SJCRH30 (cell line): ENCODE data around the gene SVEP1. TPM values are rescaled to one million over a fixed set of nuclear protein-coding genes. Genes with fewer than 3 reads are reported as not detected.

Experiments used
- DNase-seq, 2 experiments: peaks; one replicate each; pipeline ENCODE4 v3.0.0-alpha.2; 2015 to 2020
- H3K27ac ChIP-seq: fragments of 250-450 bp; sonication (Bioruptor Pico); 2 replicates; pipeline ENCODE4 v1.5.1; 2020; ENCODE audit warnings: mild to moderate bottlenecking, moderate library complexity
- H3K27me3 ChIP-seq: fragments of 250-450 bp; sonication (Bioruptor Pico); 2 replicates; pipeline ENCODE4 v1.5.1; 2020; ENCODE audit warnings: mild to moderate bottlenecking, moderate library complexity
- H3K36me3 ChIP-seq: fragments of 250-450 bp; sonication (Bioruptor Pico); 2 replicates; pipeline ENCODE4 v1.5.1; 2020; ENCODE audit warnings: mild to moderate bottlenecking, moderate library complexity
- H3K4me1 ChIP-seq: fragments of 250-450 bp; sonication (Bioruptor Pico); 2 replicates; pipeline ENCODE4 v1.5.1; 2020; ENCODE audit warnings: mild to moderate bottlenecking, moderate library complexity
- H3K4me3 ChIP-seq: fragments of 250-450 bp; sonication (Bioruptor Pico); 2 replicates; pipeline ENCODE4 v1.5.1; 2020; ENCODE audit warnings: mild to moderate bottlenecking, moderate library complexity
- H3K9me3 ChIP-seq: fragments of 250-450 bp; sonication (Bioruptor Pico); replicated peaks from 2 replicates; pipeline ENCODE4 v1.5.1; 2020; ENCODE audit warnings: mild to moderate bottlenecking, moderate library complexity
- total RNA-seq: library from RNA; depleted of rRNA; stranded (reverse); fragments of >200 nt; shearing (Covaris generic); gene quantifications from 2 replicates; pipeline ENCODE4 v1.2.3, GENCODE V29; 2014

Gene SVEP1
- total RNA-seq, 1 experiment from 2014 or later: 0.18 TPM

GRCh38 chr9:110464321-110464720 is 115.2 kb downstream of the SVEP1 start:
- H3K27me3 ChIP-seq: no peaks in the 10 kb centered on the region
- H3K4me3 ChIP-seq: no peak overlapping the region
- no peaks in the 10 kb centered on the region for H3K4me1 ChIP-seq

DNA sequence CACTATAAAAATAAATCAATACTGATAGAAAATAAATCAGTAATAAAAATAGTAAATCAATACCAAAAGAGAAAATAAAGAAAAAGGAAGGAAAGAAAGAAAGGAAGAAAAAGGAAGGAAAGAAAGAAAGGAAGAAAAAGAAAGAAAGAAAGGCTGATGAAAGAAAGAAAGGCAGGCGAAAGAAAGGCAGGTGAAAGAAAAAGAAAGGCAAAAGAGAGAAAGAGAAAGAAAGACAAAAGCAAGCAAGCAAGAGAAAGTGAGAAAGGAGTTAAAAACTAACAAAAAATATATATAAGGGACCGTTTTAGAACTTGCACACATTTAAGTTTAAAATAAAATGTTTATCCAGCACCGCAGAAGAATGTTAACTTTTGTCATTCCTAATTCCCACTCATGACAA is 116.0 kb downstream of the SVEP1 start:
- H3K4me1 ChIP-seq: no peaks in the 10 kb centered on the region
- H3K9me3 ChIP-seq: no peaks in the 10 kb centered on the region
- no peak overlapping the region for H3K4me3 ChIP-seq
- no peak overlapping the region for H3K27ac ChIP-seq
- DNase-seq: no peak
- H3K27me3 ChIP-seq: no peaks in the 10 kb centered on the region
- no peaks in the 10 kb centered on the region for H3K36me3 ChIP-seq

More at GRCh38 chr9:110464321-110464720, 115.2 kb downstream of the SVEP1 start:
- Histone ChIP-seq H3K9me3 (no peaks in the 10 kb centered on the region), H3K36me3 (no peaks in the 10 kb centered on the region), H3K27ac (no peak overlapping the region)
- DNase-seq: peak in 1 of 2 experiments; percentile 9

- no peak overlapping the region for H3K27ac ChIP-seq
- DNase-seq: no peak
- H3K36me3 ChIP-seq: no peaks in the 10 kb centered on the region
- no peaks in the 10 kb centered on the region for H3K9me3 ChIP-seq
- H3K4me3 ChIP-seq: no peak overlapping the region
- H3K27me3 ChIP-seq: no peaks in the 10 kb centered on the region
- H3K4me1 ChIP-seq: no peaks in the 10 kb centered on the region
Observed at GRCh38 chr9:110457245-110457644, 122.3 kb downstream of the SVEP1 start.

GRCh38 chr9:110456681-110457080 is 122.9 kb downstream of the SVEP1 start:
- Histone ChIP-seq H3K36me3 (no peaks in the 10 kb centered on the region), H3K9me3 (no peaks in the 10 kb centered on the region), H3K4me1 (no peaks in the 10 kb centered on the region), H3K4me3 (no peak overlapping the region), H3K27ac (no peak overlapping the region), H3K27me3 (no peaks in the 10 kb centered on the region)
- no peak for DNase-seq

DNA sequence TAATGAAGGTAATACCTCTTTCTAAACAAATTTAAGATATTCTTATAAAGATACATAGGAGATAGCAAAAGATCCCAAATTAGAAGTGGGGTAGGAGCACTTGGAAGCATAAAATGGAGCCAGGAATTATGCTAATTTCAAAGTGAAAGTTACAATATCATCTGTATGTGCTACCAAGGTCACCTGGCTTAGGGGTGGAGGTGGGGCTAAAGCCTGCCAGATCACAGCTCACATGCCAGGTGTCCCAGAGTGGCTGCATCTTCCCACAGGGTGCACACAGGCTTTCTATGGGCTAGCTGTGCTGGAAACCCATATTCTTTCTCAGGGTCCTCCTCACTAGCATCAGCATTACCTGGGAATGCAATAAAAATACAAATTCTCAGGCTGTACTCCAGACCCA is 123.7 kb downstream of the SVEP1 start:
- Histone ChIP-seq H3K27me3 (no peaks in the 10 kb centered on the region), H3K9me3 (no peaks in the 10 kb centered on the region), H3K36me3 (no peaks in the 10 kb centered on the region), H3K27ac (no peak overlapping the region), H3K4me1 (no peaks in the 10 kb centered on the region), H3K4me3 (no peak overlapping the region)
- DNase-seq: no peak

- Histone ChIP-seq H3K4me3 (no peak overlapping the region), H3K36me3 (no peaks in the 10 kb centered on the region), H3K4me1 (no peaks in the 10 kb centered on the region), H3K27me3 (no peaks in the 10 kb centered on the region), H3K27ac (no peak overlapping the region), H3K9me3 (no peaks in the 10 kb centered on the region)
- DNase-seq: peak in 1 of 2 experiments; percentile 17
Observed at GRCh38 chr9:110452227-110452801, 127.2 kb downstream of the SVEP1 start.

- Histone ChIP-seq H3K36me3 (no peaks in the 10 kb centered on the region), H3K9me3 (no peaks in the 10 kb centered on the region), H3K27ac (no peak overlapping the region), H3K27me3 (no peaks in the 10 kb centered on the region), H3K4me1 (no peaks in the 10 kb centered on the region), H3K4me3 (no peak overlapping the region)
- no peak for DNase-seq
Observed at GRCh38 chr9:110451726-110452125, 127.8 kb downstream of the SVEP1 start.

GRCh38 chr9:110447476-110447875 is 132.1 kb downstream of the SVEP1 start:
- H3K4me1 ChIP-seq: peaks cover 7% of the 10 kb centered on the region; the same call in 1 of the 2 replicates
- H3K27ac ChIP-seq: no peak overlapping the region
- H3K27me3 ChIP-seq: no peaks in the 10 kb centered on the region
- no peak for DNase-seq
- H3K9me3 ChIP-seq: 0 out of 2 replicates have a peak, but pooled peaks cover 3% of the 10 kb centered on the region
- H3K36me3 ChIP-seq: no peaks in the 10 kb centered on the region
- H3K4me3 ChIP-seq: no peak overlapping the region

GRCh38 chr9:110446171-110446570 is 133.4 kb downstream of the SVEP1 start:
- DNase-seq: no peak
- Histone ChIP-seq H3K27ac (no peak overlapping the region), H3K4me1 (peaks cover 7% of the 10 kb centered on the region; the same call in 1 of the 2 replicates), H3K4me3 (no peak overlapping the region), H3K9me3 (0 out of 2 replicates have a peak, but pooled peaks cover 3% of the 10 kb centered on the region), H3K27me3 (no peaks in the 10 kb centered on the region), H3K36me3 (no peaks in the 10 kb centered on the region)

DNA sequence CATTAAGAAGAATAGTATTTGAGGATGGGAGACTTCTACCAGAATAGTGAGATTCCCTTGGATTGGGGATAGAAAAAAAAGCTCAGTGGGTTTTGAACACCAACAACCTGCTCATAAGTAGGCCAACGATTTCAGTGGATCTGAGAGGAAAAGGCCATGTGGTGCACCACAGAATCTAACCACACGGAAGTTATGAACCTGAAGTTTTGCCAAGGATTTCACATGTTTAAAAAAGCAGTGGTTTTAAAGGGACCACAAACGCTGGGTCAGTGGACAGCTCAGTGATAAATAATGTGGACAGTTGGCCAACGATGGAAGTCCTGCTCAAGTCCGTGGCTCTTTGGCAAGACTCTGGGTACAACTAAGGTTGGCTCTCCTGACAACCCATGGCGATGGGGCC is 134.6 kb downstream of the SVEP1 start:
- Histone ChIP-seq H3K9me3 (0 out of 2 replicates have a peak, but pooled peaks cover 3% of the 10 kb centered on the region), H3K27ac (no peak overlapping the region), H3K27me3 (no peaks in the 10 kb centered on the region), H3K4me1 (peaks cover 7% of the 10 kb centered on the region; the same call in 1 of the 2 replicates), H3K4me3 (no peak overlapping the region), H3K36me3 (no peaks in the 10 kb centered on the region)
- no peak for DNase-seq

DNA sequence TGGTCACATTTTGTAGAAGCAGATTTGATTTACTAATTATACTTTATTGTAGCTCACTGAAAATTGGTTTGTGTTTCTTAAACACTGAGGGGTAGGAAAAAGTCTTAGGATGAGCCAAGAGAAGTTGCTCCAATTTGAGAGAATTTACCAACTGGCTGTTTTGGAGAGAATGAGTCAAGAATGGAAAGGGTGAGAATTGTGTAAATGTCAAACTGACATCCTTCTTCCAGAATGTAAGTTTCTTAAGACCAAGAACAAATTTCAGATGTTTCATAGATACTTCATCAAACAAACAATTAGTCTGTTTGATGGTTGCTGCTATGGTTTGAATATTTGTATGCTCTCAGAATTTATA is 135.7 kb downstream of the SVEP1 start:
- H3K4me1 ChIP-seq: peaks cover 7% of the 10 kb centered on the region; the same call in 1 of the 2 replicates
- H3K27ac ChIP-seq: no peak overlapping the region
- H3K27me3 ChIP-seq: no peaks in the 10 kb centered on the region
- no peaks in the 10 kb centered on the region for H3K36me3 ChIP-seq
- 0 out of 2 replicates have a peak, but pooled peaks cover 3% of the 10 kb centered on the region for H3K9me3 ChIP-seq
- DNase-seq: no peak
- no peak overlapping the region for H3K4me3 ChIP-seq

GRCh38 chr9:110443146-110443865 is 136.2 kb downstream of the SVEP1 start:
- H3K4me3 ChIP-seq: no peak overlapping the region
- H3K36me3 ChIP-seq: no peaks in the 10 kb centered on the region
- H3K27me3 ChIP-seq: no peaks in the 10 kb centered on the region
- H3K9me3 ChIP-seq: 0 out of 2 replicates have a peak, but pooled peaks cover 3% of the 10 kb centered on the region
- H3K27ac ChIP-seq: no peak overlapping the region
- H3K4me1 ChIP-seq: peaks cover 7% of the 10 kb centered on the region; the same call in 1 of the 2 replicates
- peak; percentile 7 to 26 for DNase-seq

DNA sequence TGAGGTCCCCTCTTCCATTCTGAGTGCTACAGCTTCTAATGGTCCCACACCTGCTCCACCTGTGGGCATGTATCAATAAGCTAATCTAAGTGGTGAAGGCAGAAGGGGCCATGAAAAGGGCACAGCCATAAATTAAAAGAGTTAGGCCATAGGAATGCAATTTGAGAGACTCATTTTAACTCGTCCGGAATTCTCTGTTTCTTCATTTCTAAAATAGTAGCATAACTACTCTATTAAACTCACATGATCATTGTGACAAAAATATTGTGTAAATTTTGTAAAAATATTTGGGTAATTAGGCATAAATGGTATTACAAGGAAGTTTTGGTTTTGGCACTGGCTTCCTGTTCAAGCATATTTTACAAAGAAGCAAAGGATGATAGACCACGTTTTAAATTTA is 138.7 kb downstream of the SVEP1 start:
- Histone ChIP-seq H3K27ac (no peak overlapping the region), H3K4me1 (peaks cover 7% of the 10 kb centered on the region; the same call in 1 of the 2 replicates), H3K36me3 (no peaks in the 10 kb centered on the region), H3K9me3 (0 out of 2 replicates have a peak, but pooled peaks cover 2% of the 10 kb centered on the region), H3K4me3 (no peak overlapping the region), H3K27me3 (no peaks in the 10 kb centered on the region)
- no peak for DNase-seq

DNA sequence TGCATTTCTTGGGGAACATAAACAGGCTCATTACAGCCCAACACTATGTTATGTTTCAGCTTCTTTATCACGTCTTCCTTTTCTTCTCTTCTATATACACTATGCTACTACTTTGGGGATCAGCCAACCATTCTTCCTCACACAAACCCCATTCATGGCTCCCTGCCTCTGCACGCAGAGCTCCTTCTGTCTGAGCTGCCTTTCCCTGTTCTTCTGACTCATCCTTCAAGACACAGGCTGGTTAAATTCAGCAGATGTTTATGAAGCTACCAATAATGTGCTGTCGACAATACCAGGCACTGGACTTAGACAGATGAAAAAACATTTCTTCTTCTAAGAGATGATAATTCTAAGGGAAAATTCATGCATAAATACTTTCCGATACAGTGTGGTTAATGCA is 139.4 kb downstream of the SVEP1 start:
- Histone ChIP-seq H3K9me3 (no peaks in the 10 kb centered on the region), H3K4me3 (no peak overlapping the region), H3K4me1 (peaks cover 7% of the 10 kb centered on the region; the same call in 1 of the 2 replicates), H3K27ac (no peak overlapping the region), H3K27me3 (no peaks in the 10 kb centered on the region), H3K36me3 (no peaks in the 10 kb centered on the region)
- DNase-seq: no peak

GRCh38 chr9:110432253-110432652 is 147.3 kb downstream of the SVEP1 start:
- no peaks in the 10 kb centered on the region for H3K4me1 ChIP-seq
- no peaks in the 10 kb centered on the region for H3K27me3 ChIP-seq
- no peak for DNase-seq
- H3K27ac ChIP-seq: no peak overlapping the region
- H3K4me3 ChIP-seq: no peak overlapping the region
- no peaks in the 10 kb centered on the region for H3K9me3 ChIP-seq
- H3K36me3 ChIP-seq: no peaks in the 10 kb centered on the region
